ENCODE measurements around the gene BICC1.

The BICC1 gene

GRCh38 chr10:58599927-58600553 lies 87.4 kb downstream of the BICC1 start:
- TF ChIP-seq, protein P1, sequence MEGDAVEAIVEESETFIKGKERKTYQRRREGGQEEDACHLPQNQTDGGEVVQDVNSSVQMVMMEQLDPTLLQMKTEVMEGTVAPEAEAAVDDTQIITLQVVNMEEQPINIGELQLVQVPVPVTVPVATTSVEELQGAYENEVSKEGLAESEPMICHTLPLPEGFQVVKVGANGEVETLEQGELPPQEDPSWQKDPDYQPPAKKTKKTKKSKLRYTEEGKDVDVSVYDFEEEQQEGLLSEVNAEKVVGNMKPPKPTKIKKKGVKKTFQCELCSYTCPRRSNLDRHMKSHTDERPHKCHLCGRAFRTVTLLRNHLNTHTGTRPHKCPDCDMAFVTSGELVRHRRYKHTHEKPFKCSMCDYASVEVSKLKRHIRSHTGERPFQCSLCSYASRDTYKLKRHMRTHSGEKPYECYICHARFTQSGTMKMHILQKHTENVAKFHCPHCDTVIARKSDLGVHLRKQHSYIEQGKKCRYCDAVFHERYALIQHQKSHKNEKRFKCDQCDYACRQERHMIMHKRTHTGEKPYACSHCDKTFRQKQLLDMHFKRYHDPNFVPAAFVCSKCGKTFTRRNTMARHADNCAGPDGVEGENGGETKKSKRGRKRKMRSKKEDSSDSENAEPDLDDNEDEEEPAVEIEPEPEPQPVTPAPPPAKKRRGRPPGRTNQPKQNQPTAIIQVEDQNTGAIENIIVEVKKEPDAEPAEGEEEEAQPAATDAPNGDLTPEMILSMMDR (conservative IDR thresholded peaks at IDR 0.05; ENCODE audit: low read length) = no peak
- DNase-seq (ENCODE audit: low read depth) = no peak
- H3K4me3 ChIP-seq (ENCODE audit: low read length) = no peak overlapping the region

- TF ChIP-seq, protein P1 (conservative IDR thresholded peaks at IDR 0.05; ENCODE audit: low read length) = no peak
- peak; percentile 29 for DNase-seq (ENCODE audit: low read depth)
- H3K4me3 ChIP-seq (ENCODE audit: low read length) = no peak overlapping the region
Observed at GRCh38 chr10:58608351-58608750, 95.7 kb downstream of the BICC1 start.

- peak; percentile 48 for DNase-seq (ENCODE audit: low read depth)
- H3K4me3 ChIP-seq (ENCODE audit: low read length) = no peak overlapping the region
- TF ChIP-seq, protein P1 (conservative IDR thresholded peaks at IDR 0.05; ENCODE audit: low read length) = no peak
Observed at GRCh38 chr10:58608826-58609531, 96.3 kb downstream of the BICC1 start.

DNA sequence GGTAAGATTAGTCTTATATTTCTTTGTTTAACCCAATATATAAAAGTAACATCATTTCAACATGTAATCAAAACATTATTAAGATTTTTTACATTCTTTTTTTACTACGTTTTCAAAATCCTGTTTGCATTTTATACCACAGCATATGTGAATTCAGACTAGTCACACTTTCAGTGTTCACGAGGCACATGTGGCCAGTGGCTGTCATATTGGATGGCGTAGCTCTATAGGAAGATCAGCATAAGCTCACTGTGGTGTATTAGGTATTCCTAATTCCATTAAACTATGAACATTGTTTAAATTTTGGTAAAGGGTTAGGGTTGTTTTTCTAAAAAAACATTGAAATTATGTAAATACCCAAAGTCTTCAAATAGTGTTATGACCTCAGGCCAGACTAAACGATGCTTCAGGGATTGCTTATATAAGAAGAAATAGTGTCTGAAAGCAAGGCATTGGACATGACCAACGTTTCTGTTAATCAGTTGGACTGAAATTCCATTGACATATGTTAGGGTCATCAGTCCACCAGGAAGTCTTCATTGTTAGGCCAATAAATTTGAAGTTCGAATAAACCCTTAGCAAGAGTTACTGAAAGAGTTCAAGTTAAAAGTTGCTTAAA lies 97.0 kb downstream of the BICC1 start:
- DNase-seq (ENCODE audit: low read depth) = peak; percentile 22
- no peak overlapping the region for H3K4me3 ChIP-seq (ENCODE audit: low read length)
- TF ChIP-seq, protein P1 (conservative IDR thresholded peaks at IDR 0.05; ENCODE audit: low read length) = no peak

DNA sequence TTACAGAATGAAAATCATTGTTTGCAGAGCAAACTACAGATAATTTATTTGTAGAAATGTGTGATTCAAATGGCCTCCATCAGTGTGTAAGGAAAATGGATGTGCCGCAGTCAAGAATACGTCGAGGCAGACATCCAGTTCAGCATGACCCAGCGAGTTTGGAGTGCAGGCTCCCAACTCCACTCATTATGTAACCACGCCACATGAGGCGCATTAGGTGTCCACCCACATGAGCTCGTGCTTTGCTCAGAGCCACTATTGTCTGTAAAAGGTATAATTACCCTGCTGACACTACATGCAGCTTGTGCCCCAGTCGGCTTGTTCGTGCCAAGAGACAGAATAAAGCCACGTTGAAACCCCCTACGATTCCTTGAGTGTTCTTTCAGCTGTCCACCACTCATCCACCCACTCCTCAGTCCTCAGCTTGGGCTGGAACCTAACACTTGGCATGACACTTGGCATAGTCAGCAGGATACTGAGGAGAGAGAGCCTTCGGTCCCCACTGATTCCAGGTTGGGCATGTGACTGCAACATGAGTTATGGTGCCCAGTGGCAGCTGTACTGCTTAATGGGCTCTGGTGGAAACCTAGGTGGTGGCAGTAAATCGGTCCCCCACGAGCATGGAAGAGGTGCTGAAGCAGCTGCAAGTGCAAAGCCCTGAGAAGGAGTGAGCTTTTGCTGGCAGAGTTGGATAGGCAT lies 102.7 kb downstream of the BICC1 start:
- TF ChIP-seq, protein P1 (conservative IDR thresholded peaks at IDR 0.05; ENCODE audit: low read length) = no peak
- H3K4me3 ChIP-seq (ENCODE audit: low read length) = no peak overlapping the region
- no peak for DNase-seq (ENCODE audit: low read depth)

DNA sequence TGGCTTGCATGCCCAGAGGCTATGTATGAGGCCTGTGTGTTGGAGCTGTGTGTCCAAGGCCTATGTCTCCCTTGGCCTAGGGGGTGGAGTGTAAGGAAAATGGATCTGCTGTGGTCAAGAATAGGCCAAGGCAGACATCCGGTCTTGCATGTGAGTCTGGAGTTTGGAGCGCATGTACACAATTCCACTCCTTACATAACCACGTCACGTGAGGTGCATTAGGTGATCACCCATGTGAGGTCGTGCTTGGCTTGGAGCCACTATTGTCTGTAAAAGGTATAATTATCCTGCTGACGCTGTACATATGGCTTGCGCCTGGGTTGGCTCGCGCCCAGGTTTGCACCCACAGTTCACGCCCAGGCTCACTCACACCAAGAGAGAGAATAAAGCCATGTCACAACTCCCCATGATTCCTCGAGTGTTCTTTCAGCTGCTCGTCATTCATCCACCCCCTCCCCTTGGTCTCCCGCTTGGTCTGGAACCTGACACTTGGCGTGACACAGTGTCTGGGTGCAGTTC lies 105.5 kb downstream of the BICC1 start:
- H3K4me3 ChIP-seq (ENCODE audit: low read length) = no peak overlapping the region
- DNase-seq (ENCODE audit: low read depth) = no peak
- TF ChIP-seq, protein P1 (conservative IDR thresholded peaks at IDR 0.05; ENCODE audit: low read length) = no peak

Data from AG10803 (cell line).